ENCODE results near the gene ADNP. TPM values are rescaled to one million over a fixed set of nuclear protein-coding genes. Genes with fewer than 3 reads are reported as not detected.

The ADNP gene
- total RNA-seq, 4 donors from 2014 or later, result 51.8 to 64.3 (median 58.2) TPM

DNA sequence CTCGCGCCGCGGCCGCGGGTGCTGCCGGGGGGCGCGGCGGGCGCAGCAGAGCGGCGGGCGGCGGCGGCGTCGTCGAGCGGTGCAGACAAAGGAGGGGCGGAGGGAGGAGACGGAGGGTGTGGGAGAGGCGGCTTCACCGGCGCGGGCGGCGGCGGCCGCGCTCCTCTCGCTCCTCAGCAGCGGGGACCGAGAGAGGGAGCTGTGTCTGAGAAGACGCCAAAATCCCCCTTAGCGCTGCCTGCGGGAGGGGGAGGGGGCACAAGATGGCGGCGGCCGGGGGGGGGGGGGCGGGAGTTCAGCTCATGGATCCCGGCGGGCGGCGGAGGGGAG is 296 bp downstream of the ADNP start:
- Histone ChIP-seq H3K27me3 (no peaks in the 10 kb centered on the region), H3K27ac (peak overlapping the region; percentile 95 to 100 (median 98)), H3K4me3 (peak overlapping the region; percentile 71 to 94 (median 75)), H3K4me1 (peaks cover 0 to 38% (median 0%) of the 10 kb centered on the region in 4 donors), H3K9me3 (no peaks in the 10 kb centered on the region), H3K36me3 (peaks cover 0 to 27% (median 0%) of the 10 kb centered on the region in 3 donors)
- no peak for DNase-seq
- TF ChIP-seq POLR2A (IDR thresholded peaks at IDR 0.05), result no peak
- TF ChIP-seq, protein P1, sequence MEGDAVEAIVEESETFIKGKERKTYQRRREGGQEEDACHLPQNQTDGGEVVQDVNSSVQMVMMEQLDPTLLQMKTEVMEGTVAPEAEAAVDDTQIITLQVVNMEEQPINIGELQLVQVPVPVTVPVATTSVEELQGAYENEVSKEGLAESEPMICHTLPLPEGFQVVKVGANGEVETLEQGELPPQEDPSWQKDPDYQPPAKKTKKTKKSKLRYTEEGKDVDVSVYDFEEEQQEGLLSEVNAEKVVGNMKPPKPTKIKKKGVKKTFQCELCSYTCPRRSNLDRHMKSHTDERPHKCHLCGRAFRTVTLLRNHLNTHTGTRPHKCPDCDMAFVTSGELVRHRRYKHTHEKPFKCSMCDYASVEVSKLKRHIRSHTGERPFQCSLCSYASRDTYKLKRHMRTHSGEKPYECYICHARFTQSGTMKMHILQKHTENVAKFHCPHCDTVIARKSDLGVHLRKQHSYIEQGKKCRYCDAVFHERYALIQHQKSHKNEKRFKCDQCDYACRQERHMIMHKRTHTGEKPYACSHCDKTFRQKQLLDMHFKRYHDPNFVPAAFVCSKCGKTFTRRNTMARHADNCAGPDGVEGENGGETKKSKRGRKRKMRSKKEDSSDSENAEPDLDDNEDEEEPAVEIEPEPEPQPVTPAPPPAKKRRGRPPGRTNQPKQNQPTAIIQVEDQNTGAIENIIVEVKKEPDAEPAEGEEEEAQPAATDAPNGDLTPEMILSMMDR (IDR thresholded peaks at IDR 0.05), result no peak

DNA sequence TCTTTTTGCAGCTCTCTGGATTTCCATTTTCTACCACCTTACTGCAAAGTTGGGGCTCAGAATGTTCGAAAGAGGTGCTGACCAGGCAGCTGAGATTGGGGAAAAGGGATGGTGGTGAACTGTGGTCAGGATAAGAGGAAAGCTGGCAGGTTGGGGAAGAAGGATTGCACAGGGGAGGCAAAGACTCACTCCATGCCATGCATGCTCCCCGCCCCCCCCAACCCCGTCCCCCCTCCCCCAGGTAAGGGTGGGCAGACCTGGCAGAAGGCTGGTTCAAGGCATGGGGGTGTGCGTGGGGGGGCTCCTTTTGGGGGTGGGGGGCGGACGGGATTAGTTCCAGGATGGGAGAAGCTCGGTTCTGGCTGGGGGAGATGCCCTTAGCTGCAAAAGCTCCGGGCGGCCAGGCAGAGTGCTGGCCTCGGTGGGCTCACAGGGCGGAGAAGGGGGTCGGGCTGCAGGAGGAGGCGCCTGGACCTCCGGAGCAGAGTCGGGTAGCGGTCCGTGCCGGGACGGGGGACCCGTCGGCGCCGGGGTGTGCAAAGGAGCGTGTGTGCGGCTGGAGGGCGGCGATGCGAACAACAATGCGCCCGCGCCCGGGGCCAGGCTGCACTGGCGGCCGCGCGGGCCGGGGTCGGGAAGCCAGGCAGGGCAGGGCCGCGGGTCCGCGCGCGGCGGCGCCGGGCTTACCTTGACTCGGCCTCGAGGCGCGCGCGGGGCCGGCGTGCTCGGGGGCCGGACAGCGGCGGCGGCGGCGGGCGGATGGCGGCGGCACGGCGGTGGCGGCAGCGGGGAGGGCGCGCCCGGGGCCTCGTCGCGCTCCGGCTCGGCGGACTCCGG is 880 bp downstream of the ADNP start:
- Histone ChIP-seq H3K36me3 (peaks cover 0 to 25% (median 0%) of the 10 kb centered on the region in 3 donors), H3K9me3 (no peaks in the 10 kb centered on the region), H3K27me3 (no peaks in the 10 kb centered on the region), H3K4me1 (peaks cover 0 to 43% (median 0%) of the 10 kb centered on the region in 4 donors), H3K4me3 (peak overlapping the region; percentile 67 to 94 (median 73)), H3K27ac (peak overlapping the region; percentile 95 to 100 (median 98))
- no peak for TF ChIP-seq POLR2A (IDR thresholded peaks at IDR 0.05)
- TF ChIP-seq, protein P1 (IDR thresholded peaks at IDR 0.05), result no peak
- DNase-seq, result peak in 2 of 3 donors; percentile 51 to 63

DNA sequence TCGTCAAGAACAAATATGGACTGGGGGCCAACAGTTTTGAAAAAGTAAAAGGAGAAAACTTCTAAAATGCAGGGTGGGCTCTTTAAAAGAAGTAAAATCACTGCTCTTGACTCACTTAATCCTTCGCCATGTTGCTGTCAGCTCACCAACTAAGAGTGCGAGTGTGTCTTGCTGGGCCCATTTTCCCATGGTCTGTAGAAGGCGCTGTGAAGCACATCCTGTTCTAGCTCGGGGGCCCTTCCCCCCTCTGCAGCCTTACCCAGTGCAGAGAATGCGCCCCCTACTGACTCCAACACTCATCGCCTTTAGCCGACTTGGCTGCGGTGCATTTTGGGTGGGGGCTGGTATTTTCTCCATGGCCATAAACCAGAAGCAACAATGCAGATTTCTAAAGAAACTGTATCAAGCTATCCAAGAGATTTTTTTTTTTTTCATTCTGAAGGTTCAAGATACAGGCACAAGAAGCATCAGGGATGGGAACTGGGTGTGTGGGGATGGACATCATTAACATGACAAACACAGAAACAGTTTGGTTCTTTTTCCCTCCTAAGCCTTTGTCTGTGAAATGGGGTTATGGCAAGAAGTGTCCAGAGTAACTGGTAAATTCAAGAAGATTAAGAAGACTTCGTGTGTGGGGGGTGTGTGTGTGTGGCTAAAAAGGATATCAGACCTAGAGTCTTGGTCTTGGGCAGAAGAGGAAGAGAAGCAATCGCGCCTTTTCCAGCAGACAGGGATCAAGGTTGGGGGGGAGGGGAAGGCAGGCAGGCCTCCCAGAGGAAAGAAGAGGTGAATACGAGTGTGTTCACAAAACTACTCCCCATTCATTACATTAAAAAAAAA is 1.7 kb downstream of the ADNP start:
- Histone ChIP-seq H3K4me1 (peaks cover 0 to 43% (median 0%) of the 10 kb centered on the region in 4 donors), H3K4me3 (peak overlapping the region; percentile 67 to 94 (median 73)), H3K36me3 (peaks cover 0 to 17% (median 0%) of the 10 kb centered on the region in 3 donors), H3K27ac (peak overlapping the region; percentile 72 to 99 (median 84)), H3K9me3 (no peaks in the 10 kb centered on the region), H3K27me3 (no peaks in the 10 kb centered on the region)
- TF ChIP-seq, protein P1 (IDR thresholded peaks at IDR 0.05), result peak; percentile 87 to 98 (median 94)
- TF ChIP-seq POLR2A (IDR thresholded peaks at IDR 0.05), result no peak
- peak; percentile 89 to 97 (median 95) for DNase-seq

DNA sequence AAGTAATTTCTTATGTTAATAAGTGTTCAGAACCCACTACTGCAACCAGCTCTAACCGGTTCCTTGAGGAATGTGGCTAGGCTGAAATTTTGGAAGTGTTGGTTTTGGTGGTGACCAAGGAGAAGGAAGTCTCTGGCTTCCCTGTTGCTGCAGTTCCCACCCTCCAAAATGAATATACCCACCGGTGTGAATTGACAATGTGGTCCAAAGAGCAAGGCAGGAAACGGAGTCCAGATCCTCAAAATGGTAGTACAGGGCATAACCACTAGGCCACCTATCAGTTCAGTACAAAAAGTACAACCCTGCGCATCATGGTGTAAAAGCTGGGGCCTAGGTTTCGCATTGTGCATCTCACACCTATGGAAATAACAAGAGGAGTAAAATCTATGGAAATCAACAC is 2.8 kb downstream of the ADNP start:
- H3K4me1 ChIP-seq, result peaks cover 0 to 53% (median 0%) of the 10 kb centered on the region in 4 donors
- no peak overlapping the region for H3K27ac ChIP-seq
- peak overlapping the region in 1 of 4 donors; percentile 75 for H3K4me3 ChIP-seq
- no peak for TF ChIP-seq POLR2A (IDR thresholded peaks at IDR 0.05)
- TF ChIP-seq, protein P1 (IDR thresholded peaks at IDR 0.05), result peak in 2 of 6 experiments; percentile 7 to 13
- H3K27me3 ChIP-seq, result no peaks in the 10 kb centered on the region
- no peak for DNase-seq
- no peaks in the 10 kb centered on the region for H3K9me3 ChIP-seq
- H3K36me3 ChIP-seq, result peaks cover 0 to 7% (median 0%) of the 10 kb centered on the region in 3 donors

DNA sequence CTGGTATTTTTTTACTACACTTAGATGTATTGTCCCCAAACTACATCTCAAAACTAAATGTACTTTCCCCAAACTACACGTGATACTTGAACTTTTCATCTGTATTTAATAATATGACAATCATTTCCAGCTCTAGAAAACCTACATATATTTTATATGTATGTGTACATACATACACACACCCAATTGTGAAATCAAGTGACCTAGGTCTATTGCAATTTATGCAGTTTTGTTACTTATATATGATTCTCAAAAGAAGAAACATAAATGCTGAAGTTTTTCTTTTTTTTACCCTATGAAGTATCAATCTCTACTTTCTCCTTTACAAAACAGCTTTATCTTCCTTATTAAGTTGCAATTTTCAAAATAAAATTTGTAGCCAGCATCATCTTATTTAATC is 4.7 kb downstream of the ADNP start:
- H3K9me3 ChIP-seq, result no peaks in the 10 kb centered on the region
- DNase-seq, result no peak
- no peak for TF ChIP-seq POLR2A (IDR thresholded peaks at IDR 0.05)
- TF ChIP-seq, protein P1 (IDR thresholded peaks at IDR 0.05), result no peak
- H3K4me3 ChIP-seq, result no peak overlapping the region
- no peak overlapping the region for H3K27ac ChIP-seq
- no peaks in the 10 kb centered on the region for H3K27me3 ChIP-seq
- peaks cover 0 to 59% (median 0%) of the 10 kb centered on the region in 4 donors for H3K4me1 ChIP-seq
- peaks cover 0 to 12% (median 0%) of the 10 kb centered on the region in 3 donors for H3K36me3 ChIP-seq

Measured in Peyer's patch (tissue), 4 donors.